Right lobe of liver (tissue), 6 donors: Measurements from ENCODE around the gene CLMP. TPM values are rescaled to one million over a fixed set of nuclear protein-coding genes. Genes with fewer than 3 reads are reported as not detected.

Source experiments
- ATAC-seq, 4 donors: fragments of 200-7000 bp; cut with Tn5 transposase; one replicate each; pipeline ENCODE4 v1.9.1; 2020; ENCODE audit warnings: mild to moderate bottlenecking in 4 of 4, moderate library complexity in 4 of 4
- DNase-seq, 3 donors: peaks; one replicate each; pipeline ENCODE4 v3.0.0-alpha.2; 2020
- H3K27ac ChIP-seq, 3 donors: fragments of 200-600 bp; one replicate each; pipeline ENCODE4 v1.8.0; 2022
- H3K27me3 ChIP-seq, 2 donors: fragments of 200-600 bp; one replicate each; pipeline ENCODE4 v1.8.0; 2022
- H3K36me3 ChIP-seq, 4 donors: fragments of 200-600 bp; sonication (generic) in 1 of 4; one replicate each; pipeline versions ENCODE4 v1.5.1 to v1.8.0; 2017 to 2022; ENCODE audit warnings: control low read depth in 1 of 4
- H3K4me1 ChIP-seq, 4 donors: fragments of 200-600 bp; sonication (generic) in 1 of 4; one replicate each; pipeline versions ENCODE4 v1.5.1 to v1.8.0; 2017 to 2022; ENCODE audit warnings: control low read depth in 1 of 4
- H3K4me3 ChIP-seq, 3 donors: fragments of 200-600 bp; one replicate each; pipeline ENCODE4 v1.8.0; 2022
- H3K9me3 ChIP-seq, 4 donors: fragments of 200-600 bp; sonication (generic) in 1 of 4; one replicate each; pipeline versions ENCODE4 v1.5.1 to v1.8.0; 2017 to 2022; ENCODE audit warnings: control low read depth in 1 of 4
- CTCF ChIP-seq, 4 donors: fragments of 200-600 bp in 3 of 4; fragments of 450-650 bp in 1 of 4; IDR thresholded peaks; one replicate each; pipeline versions ENCODE4 v1.5.1 to v1.8.0; 2016 to 2022; ENCODE audit warnings: antibody characterized with exemption in 4 of 4, mild to moderate bottlenecking in 2 of 4
- POLR2A ChIP-seq: fragments of 450-650 bp; IDR thresholded peaks from one replicate; pipeline ENCODE4 v1.6.1; 2017; ENCODE audit warnings: antibody characterized with exemption, mild to moderate bottlenecking
- WGBS: methylation state at CpG from one replicate; pipeline ENCODE4 v1.1.6; 2018; ENCODE audit warnings: low coverage, low lambda C conversion rate; ENCODE audit not compliant: insufficient coverage; ENCODE audit errors: missing lambda C conversion rate; 5-methylcytosine and 5-hydroxymethylcytosine counted together
- intact Hi-C, 2 donors: fragments of 100-400 bp; cut with DNase I; formaldehyde crosslinking; loops; one replicate each; pipeline versions ENCODE4 v1.11.2 to v1.14.1; 2022
- total RNA-seq, 6 experiments: library from RNA; depleted of rRNA in 2 of 6; stranded (reverse); fragments of >200 nt in 2 of 6; fragmentation: NEBNext Ultra II Directional in 3 of 6; extraction: Animal tissue kit (Norgen Biotek cat#: 25700) in 3 of 6; gene quantifications; one replicate each; pipeline versions ENCODE4 v1.1.0 to v1.2.4, GENCODE V29; 2016 to 2023
- donor health status: DM: no; HTN: yes; CAD: no.
- donor health status: DM: no; HTN: no; CAD: no.
- donor health status: DM: no; HTN: no; CAD: no.
- donor health status: DM: no; HTN: yes; CAD: no.
- donor health status: DM: no; HTN: yes; CAD: no.

Gene CLMP
- total RNA-seq, 6 experiments from 2014 or later: 0.17 to 1.2 (median 0.51) TPM

- intact Hi-C loops: no loop called here
- H3K4me1 ChIP-seq: no peaks in the 10 kb centered on the region
- no peaks in the 10 kb centered on the region for H3K27me3 ChIP-seq
- H3K36me3 ChIP-seq: no peaks in the 10 kb centered on the region
- no peak overlapping the region for H3K27ac ChIP-seq
- no peak overlapping the region for H3K4me3 ChIP-seq
- TF ChIP-seq CTCF (IDR thresholded peaks at IDR 0.05) (no peak), POLR2A (no peak)
- no peak for ATAC-seq
- no peaks in the 10 kb centered on the region for H3K9me3 ChIP-seq
- DNase-seq: no peak
- 94% methylated on average over 2 of the region's 2 CpGs for WGBS
These were observed 18.3 kb downstream of the CLMP start for GRCh38 chr11:123176785-123177184.

DNA sequence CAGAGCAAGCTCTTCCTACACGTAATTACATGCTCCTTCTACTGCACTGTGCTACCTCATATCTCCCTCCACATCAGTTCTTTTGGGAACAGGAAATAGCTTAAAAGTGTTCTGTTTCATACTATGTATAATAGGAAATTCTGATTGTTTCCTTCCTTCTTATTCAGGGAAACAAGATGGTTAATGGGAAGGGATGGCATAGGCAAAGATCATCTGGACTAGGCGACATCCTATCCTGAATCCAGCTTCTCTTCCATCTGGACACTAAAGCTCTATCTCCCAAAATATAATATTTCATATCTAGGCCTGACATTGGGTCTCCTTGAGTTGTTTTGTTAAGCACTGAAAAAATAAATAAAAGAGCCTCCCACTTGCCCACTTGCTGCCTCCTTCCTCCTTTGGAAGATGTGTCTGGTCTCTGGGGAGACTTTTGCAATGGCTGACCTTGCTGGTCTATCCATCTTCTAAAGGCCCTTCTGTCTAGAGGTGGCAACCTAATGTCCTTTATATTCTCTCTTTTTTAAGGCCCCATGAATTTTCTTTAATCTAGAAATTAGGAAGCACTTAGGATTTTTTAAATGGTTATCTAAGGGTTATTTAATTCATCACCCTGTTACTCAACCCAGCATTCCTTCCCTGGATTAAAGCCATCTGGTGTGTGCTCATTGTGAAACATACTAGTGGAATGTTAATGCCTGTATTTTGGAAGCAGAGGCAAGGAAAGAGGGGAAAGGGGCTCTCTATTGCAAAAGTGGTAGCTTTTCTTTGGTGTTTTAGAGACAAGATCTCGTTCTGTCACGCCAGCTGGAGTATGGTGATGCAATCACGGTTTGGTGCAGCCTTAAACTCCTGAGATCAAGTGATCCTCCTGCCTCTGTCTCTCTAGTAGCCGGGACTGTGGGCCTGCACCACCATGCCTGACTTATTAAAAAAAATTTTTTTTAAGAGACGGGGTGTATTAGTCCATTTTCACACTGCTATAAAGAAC lies 20.6 kb downstream of the CLMP start:
- intact Hi-C loops: no loop called here
- no peak overlapping the region for H3K4me3 ChIP-seq
- WGBS: 25% methylated on average over 6 of the region's 7 CpGs
- no peaks in the 10 kb centered on the region for H3K9me3 ChIP-seq
- peak in 3 of 4 donors; percentile 36 to 81 (median 78) for ATAC-seq
- no peak for DNase-seq
- H3K4me1 ChIP-seq: no peaks in the 10 kb centered on the region
- no peaks in the 10 kb centered on the region for H3K36me3 ChIP-seq
- no peak overlapping the region for H3K27ac ChIP-seq
- no peaks in the 10 kb centered on the region for H3K27me3 ChIP-seq
- TF ChIP-seq CTCF (IDR thresholded peaks at IDR 0.05) (no peak), POLR2A (no peak)

DNA sequence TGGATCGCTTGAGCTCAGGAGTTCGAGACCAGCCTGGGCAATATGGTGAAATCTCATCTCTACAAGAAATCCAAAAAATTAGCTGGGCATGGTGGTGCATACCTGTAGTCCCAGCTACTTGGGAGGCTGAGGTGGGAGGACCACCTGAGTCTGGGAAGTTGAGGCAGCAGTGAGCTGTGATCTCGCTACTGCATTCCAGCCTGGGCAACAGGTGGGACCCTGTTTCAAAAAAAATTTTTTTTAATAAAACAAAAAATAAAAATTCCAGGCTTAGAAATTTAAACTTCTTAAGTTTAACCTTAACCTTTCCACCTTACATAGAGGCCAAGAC lies 21.2 kb downstream of the CLMP start:
- Histone ChIP-seq H3K4me1 (no peaks in the 10 kb centered on the region), H3K9me3 (no peaks in the 10 kb centered on the region), H3K27ac (no peak overlapping the region), H3K36me3 (no peaks in the 10 kb centered on the region), H3K4me3 (no peak overlapping the region), H3K27me3 (no peaks in the 10 kb centered on the region)
- TF ChIP-seq CTCF (IDR thresholded peaks at IDR 0.05) (no peak), POLR2A (no peak)
- WGBS: 92% methylated on average over 3 of the region's 3 CpGs
- DNase-seq: no peak
- intact Hi-C loops: no loop called here
- no peak for ATAC-seq

- no peaks in the 10 kb centered on the region for H3K27me3 ChIP-seq
- ATAC-seq: no peak
- intact Hi-C loops: no loop called here
- 72% methylated on average over 4 of the region's 4 CpGs for WGBS
- DNase-seq: no peak
- no peak for TF ChIP-seq POLR2A
- no peak for TF ChIP-seq CTCF (IDR thresholded peaks at IDR 0.05)
- no peak overlapping the region for H3K4me3 ChIP-seq
- H3K36me3 ChIP-seq: no peaks in the 10 kb centered on the region
- no peaks in the 10 kb centered on the region for H3K9me3 ChIP-seq
- H3K4me1 ChIP-seq: no peaks in the 10 kb centered on the region
- H3K27ac ChIP-seq: no peak overlapping the region
These were observed 21.8 kb downstream of the CLMP start for GRCh38 chr11:123173040-123173855.
